Cardiac fibroblast (primary cell): ENCODE measurements around the gene LBHD1.

Experiments
- DNase-seq, 2 donors: peaks; one replicate each; pipeline versions ENCODE4 v3.0.0 to v3.0.0-alpha.2; 2010; ENCODE audit warnings: low read depth in 2 of 2
- H3K4me3 ChIP-seq, 2 donors: replicated peaks in 1 of 2; 1 replicate in 1 of 2; 2 replicates in 1 of 2; pipeline ENCODE4 v1.5.1; 2011; ENCODE audit warnings: low read depth in 2 of 2, low read length in 2 of 2, mild to moderate bottlenecking in 2 of 2, moderate library complexity in 1 of 2
- CTCF ChIP-seq: IDR thresholded peaks from one replicate; pipeline ENCODE4 v1.5.1; 2011; ENCODE audit warnings: low read depth, mild to moderate bottlenecking, low read length, inconsistent platforms

The LBHD1 gene

GRCh38 chr11:62671608-62672389, at the start of gene LBHD1, which contains the start of gene UQCC3:
TSS of gene LBHD1 (minus strand) at chr11:62672267. CDS start at chr11:62670031, 2,236 bp downstream.
TSS of gene UQCC3 (plus strand) at chr11:62671673. CDS start at chr11:62671746, 73 bp downstream.
- H3K4me3 ChIP-seq, result peak within 1 kb of the TSS; percentile 76 to 83
- TF ChIP-seq CTCF, result no peak
- peak; percentile 91 for DNase-seq

- no peak for TF ChIP-seq CTCF
- DNase-seq, result no peak
- no peak overlapping the region for H3K4me3 ChIP-seq
These were observed 47.4 kb upstream of the LBHD1 start for GRCh38 chr11:62719302-62719978.

- no peak for DNase-seq
- TF ChIP-seq CTCF, result no peak
- no peak overlapping the region for H3K4me3 ChIP-seq
These were observed 44.7 kb upstream of the LBHD1 start for GRCh38 chr11:62716816-62717215.

- no peak for DNase-seq
- H3K4me3 ChIP-seq, result no peak overlapping the region
- TF ChIP-seq CTCF, result no peak
These were observed 44.1 kb upstream of the LBHD1 start for GRCh38 chr11:62716206-62716605.

- H3K4me3 ChIP-seq, result no peak overlapping the region
- no peak for DNase-seq
These were observed 43.4 kb upstream of the LBHD1 start for GRCh38 chr11:62715150-62716130.

More at GRCh38 chr11:62715150-62716130, 43.4 kb upstream of the LBHD1 start:
- TF ChIP-seq CTCF, result no peak
